Motor neuron (in vitro differentiated cells): ENCODE measurements around the gene CXCL16. TPM values are rescaled to one million over a fixed set of nuclear protein-coding genes. Genes with fewer than 3 reads are reported as not detected.

Experiments used
- ATAC-seq, 8 experiments: fragments of 200-7000 bp; cut with Tn5 transposase; replicated peaks in 6 of 8; 2 replicates each; pipeline ENCODE4 v1.8.0; 2021; ENCODE audit warnings: mild to moderate bottlenecking in 8 of 8, moderate library complexity in 8 of 8
- H3K27ac ChIP-seq, 2 donors: fragments of 250-450 bp; sonication (Bioruptor Pico); 2 replicates each; pipeline ENCODE4 v1.9.0; 2021; ENCODE audit warnings: antibody characterized with exemption in 2 of 2, mild to moderate bottlenecking in 2 of 2, moderate library complexity in 1 of 2
- H3K4me1 ChIP-seq, 2 donors: fragments of 250-450 bp; sonication (Bioruptor Pico); replicated peaks in 1 of 2; 2 replicates each; pipeline ENCODE4 v1.6.1; 2021; ENCODE audit warnings: antibody characterized with exemption in 2 of 2, mild to moderate bottlenecking in 2 of 2, moderate library complexity in 1 of 2
- H3K4me3 ChIP-seq, 5 donors: fragments of 250-450 bp; sonication (Bioruptor Pico); 2 replicates each; pipeline ENCODE4 v1.9.0; 2021; ENCODE audit warnings: antibody characterized with exemption in 5 of 5, mild to moderate bottlenecking in 5 of 5, moderate library complexity in 4 of 5
- whole genome bisulfite sequencing, 10 experiments: fragments of 450-650 bp; shearing (Covaris generic); methylation state at CpG; one replicate each; pipeline ENCODE4 v1.0.0; 2022; 5-methylcytosine and 5-hydroxymethylcytosine counted together
- in situ Hi-C, 9 experiments: fragments of 400-800 bp; cut with MboI; loops; one replicate each; pipeline ENCODE4 v1.15.0; 2021; ENCODE audit warnings: low sequenced_read_pairs in 9 of 9, low pct_unique_long_range_greater_than_20kb in 2 of 9; ENCODE audit not compliant: unreplicated experiment in 9 of 9
- total RNA-seq, 8 experiments: library from RNA; unstranded; fragments of 300-600 nt; gene quantifications; 2 replicates each; pipeline versions ENCODE4 v1.2.3 to v1.2.4, GENCODE V29; 2022

CXCL16 gene
- total RNA-seq, 8 experiments from 2014 or later: 0.46 to 10.8 (median 3.8) TPM

DNA sequence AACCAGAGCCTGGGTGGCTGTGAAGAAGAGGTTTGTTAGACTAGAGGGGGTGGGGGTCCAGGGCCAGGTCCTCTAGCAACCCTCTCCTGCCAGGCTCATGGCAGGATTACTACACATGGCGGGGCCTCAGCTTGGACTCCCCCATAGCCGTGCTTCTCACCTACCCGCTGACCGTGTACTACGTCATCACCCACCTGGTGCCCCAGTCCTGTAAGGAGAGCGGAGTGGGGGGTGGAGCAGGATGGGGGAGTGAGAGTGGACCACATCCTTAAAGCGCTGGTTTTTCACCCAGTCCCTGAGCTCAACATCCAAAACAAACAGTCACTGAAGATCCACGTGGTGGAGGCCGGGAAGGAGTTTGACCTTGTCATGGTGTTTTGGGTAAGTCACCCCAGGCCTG is 4.2 kb upstream of the CXCL16 start:
- ATAC-seq: no peak
- Histone ChIP-seq H3K4me1 (peaks cover 2 to 5% of the 10 kb centered on the region in 2 donors), H3K27ac (no peak overlapping the region), H3K4me3 (no peak overlapping the region)
- WGBS, 10 experiments: 55 to 100% (median 60%) methylated on average over 1 to 2 of the region's 9 CpGs; no CpG with 5 or more reads in 7 of the 10 experiments
- in situ Hi-C loops: loop anchor here in 1 of 9 experiments (25.0 kb wide), 1 partner anchor 143 kb away; the partner anchor contains the start of gene C17orf107

DNA sequence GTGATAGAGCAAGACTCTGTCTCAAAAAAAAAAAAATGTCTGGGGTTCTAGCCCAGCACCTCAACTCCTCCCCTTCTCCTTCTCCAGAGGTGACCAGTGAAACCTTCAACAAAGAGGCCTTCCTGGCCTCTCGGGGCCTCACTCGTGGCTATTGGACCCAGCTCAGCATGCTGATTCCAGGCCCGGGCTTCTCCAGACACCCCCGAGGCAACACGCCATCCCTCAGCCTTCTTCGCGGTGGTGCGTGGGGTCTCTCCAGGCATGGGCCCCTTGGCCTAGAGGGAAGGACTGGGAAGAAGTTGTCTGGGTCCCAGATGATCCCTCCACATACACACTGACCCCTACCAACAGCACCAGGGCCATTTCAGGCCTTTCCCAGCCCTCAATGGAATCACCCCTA is 3.5 kb upstream of the CXCL16 start:
- ATAC-seq: no peak
- H3K4me3 ChIP-seq: no peak overlapping the region
- WGBS, 10 experiments: 30 to 100% (median 100%) methylated on average over 1 to 2 of the region's 8 CpGs; no CpG with 5 or more reads in 7 of the 10 experiments
- in situ Hi-C loops: loop anchor here in 1 of 9 experiments (25.0 kb wide), 1 partner anchor 144 kb away; the partner anchor contains the start of gene C17orf107
- H3K4me1 ChIP-seq: peaks cover 2 to 6% of the 10 kb centered on the region in 2 donors
- H3K27ac ChIP-seq: no peak overlapping the region

- no peak overlapping the region for H3K27ac ChIP-seq
- in situ Hi-C loops: loop anchor here in 1 of 9 experiments (25.0 kb wide), 1 partner anchor 145 kb away; the partner anchor contains the start of gene C17orf107
- H3K4me1 ChIP-seq: peaks cover 2 to 6% of the 10 kb centered on the region in 2 donors
- H3K4me3 ChIP-seq: no peak overlapping the region
- 20 to 80% (median 67%) methylated on average over 1 to 8 of the region's 10 CpGs; no CpG with 5 or more reads in 2 of the 10 experiments for WGBS, 10 experiments
- ATAC-seq: no peak
Measured at GRCh38 chr17:4742629-4743028, 2.9 kb upstream of the CXCL16 start.

DNA sequence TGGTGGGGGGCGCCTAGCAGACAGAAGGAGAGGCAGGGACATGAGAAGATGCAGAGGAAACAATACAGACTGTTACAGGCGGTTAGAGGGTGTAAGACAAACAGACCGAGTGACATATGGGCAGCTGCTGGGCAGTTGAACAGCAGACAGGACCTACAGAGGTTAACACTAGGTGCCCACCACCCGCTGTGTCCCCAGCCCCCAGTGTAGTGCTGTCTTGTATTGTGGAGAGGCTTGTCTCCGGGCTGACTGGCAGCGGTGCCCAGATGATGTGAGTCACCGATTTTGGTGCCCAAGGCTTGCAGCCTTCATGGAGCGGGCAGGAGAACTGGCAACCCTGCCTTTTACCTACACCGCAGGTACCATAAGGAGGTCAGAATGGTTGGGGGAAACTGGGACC is 2.4 kb upstream of the CXCL16 start:
- Histone ChIP-seq H3K4me3 (no peak overlapping the region), H3K27ac (no peak overlapping the region), H3K4me1 (peaks cover 2 to 6% of the 10 kb centered on the region in 2 donors)
- no peak for ATAC-seq
- in situ Hi-C loops: loop anchor here in 1 of 9 experiments (25.0 kb wide), 1 partner anchor 145 kb away; the partner anchor contains the start of gene C17orf107
- 20 to 85% (median 64%) methylated on average over 1 to 4 of the region's 9 CpGs; no CpG with 5 or more reads in 3 of the 10 experiments for WGBS, 10 experiments

GRCh38 chr17:4741544-4741943 is 1.8 kb upstream of the CXCL16 start:
- peaks cover 2 to 6% of the 10 kb centered on the region in 2 donors for H3K4me1 ChIP-seq
- H3K4me3 ChIP-seq: no peak overlapping the region
- no peak overlapping the region for H3K27ac ChIP-seq
- in situ Hi-C loops: loop anchor here in 1 of 9 experiments (25.0 kb wide), 1 partner anchor 146 kb away; the partner anchor contains the start of gene C17orf107
- ATAC-seq: no peak
- WGBS, 10 experiments: 53 to 100% (median 82%) methylated on average over 2 to 6 of the region's 8 CpGs; no CpG with 5 or more reads in 7 of the 10 experiments

- H3K27ac ChIP-seq: no peak overlapping the region
- peaks cover 2 to 6% of the 10 kb centered on the region in 2 donors for H3K4me1 ChIP-seq
- no peak for ATAC-seq
- WGBS, 10 experiments: 60 to 100% (median 80%) methylated on average over 1 to 3 of the region's 8 CpGs; no CpG with 5 or more reads in 5 of the 10 experiments
- no peak overlapping the region for H3K4me3 ChIP-seq
- in situ Hi-C loops: loop anchor here in 1 of 9 experiments (25.0 kb wide), 1 partner anchor 147 kb away; the partner anchor contains the start of gene C17orf107
Measured at GRCh38 chr17:4740584-4740983, 856 bp upstream of the CXCL16 start.

DNA sequence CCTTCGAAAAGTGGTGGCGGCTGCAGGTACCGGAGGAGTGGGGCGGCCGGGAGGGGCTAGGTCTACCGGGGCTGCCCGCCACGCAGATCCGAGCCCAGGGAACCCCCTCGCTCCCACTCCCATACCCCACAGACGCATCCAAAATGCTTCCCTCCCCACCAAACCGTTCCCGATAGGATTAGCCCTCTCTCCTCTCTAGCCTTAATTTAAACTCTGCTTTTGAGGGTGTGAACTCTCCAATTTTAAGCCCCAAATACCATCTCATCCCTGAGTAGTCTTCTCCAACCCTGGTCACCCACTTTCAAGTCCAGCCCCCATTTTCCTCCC is 260 bp upstream of the CXCL16 start:
- in situ Hi-C loops: loop anchor here in 1 of 9 experiments (25.0 kb wide), 1 partner anchor 147 kb away; the partner anchor contains the start of gene C17orf107
- H3K27ac ChIP-seq: no peak overlapping the region
- WGBS, 10 experiments: 0 to 33% (median 20%) methylated on average over 1 to 2 of the region's 13 CpGs; no CpG with 5 or more reads in 7 of the 10 experiments
- peak overlapping the region; percentile 19 to 43 (median 39) for H3K4me3 ChIP-seq
- ATAC-seq: no peak
- peaks cover 2 to 6% of the 10 kb centered on the region in 2 donors for H3K4me1 ChIP-seq

DNA sequence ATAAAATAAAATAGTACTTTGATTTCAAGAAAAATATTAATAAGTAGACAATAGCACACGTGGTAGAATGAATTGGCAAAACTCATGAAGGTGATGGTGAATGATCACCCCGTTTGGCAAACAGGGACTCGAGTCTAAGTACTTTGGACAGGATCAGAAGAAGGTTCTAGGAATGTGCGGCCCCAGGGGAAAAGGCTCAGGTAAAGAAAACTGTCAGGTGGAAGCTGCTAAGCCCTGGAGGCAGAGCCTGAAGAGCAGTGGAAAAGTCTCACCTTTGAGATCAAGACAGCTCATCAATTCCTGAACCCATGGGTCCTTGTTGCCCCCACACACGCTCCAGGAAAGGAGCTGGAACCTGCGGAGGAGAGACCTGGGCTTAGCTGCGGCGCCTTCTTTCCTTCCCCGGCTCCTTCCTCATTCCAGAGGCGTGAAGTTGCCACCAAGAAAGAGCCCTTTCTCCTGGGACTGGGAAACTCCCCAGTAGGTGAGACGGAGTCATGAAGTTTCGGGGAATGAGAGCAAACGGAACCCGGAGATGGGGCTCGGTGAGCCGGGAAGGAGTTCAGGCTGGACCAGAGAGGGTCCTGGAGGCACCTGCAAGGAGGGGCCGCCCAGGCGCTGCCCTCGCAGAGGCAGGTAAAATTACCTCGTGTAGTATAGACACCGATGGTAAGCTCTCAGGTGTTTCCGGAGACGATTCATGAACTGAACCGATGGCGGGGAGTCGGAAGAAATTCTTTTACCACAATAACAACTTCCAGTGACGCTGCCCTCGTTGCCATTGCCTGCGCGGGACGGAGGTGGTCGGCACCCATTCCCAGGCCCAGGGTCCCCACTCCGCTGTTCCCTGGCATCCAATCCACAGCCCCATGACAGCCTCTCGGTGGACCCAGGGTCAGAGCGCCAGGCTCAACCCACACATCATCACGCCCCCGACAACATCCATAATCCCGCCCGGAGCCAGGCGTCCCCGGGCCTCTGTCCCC is 1.3 kb downstream of the CXCL16 start:
- ATAC-seq: peak in 3 of 8 experiments; percentile 10 to 32 (median 19)
- in situ Hi-C loops: loop anchor here in 1 of 9 experiments (25.0 kb wide), 1 partner anchor 149 kb away; the partner anchor contains the start of gene C17orf107
- H3K4me3 ChIP-seq: peak overlapping the region in 4 of 5 donors; percentile 32 to 43 (median 40)
- WGBS, 10 experiments: 11 to 60% (median 36%) methylated on average over 1 to 23 of the region's 41 CpGs
- H3K4me1 ChIP-seq: peaks cover 2 to 6% of the 10 kb centered on the region in 2 donors
- H3K27ac ChIP-seq: no peak overlapping the region

DNA sequence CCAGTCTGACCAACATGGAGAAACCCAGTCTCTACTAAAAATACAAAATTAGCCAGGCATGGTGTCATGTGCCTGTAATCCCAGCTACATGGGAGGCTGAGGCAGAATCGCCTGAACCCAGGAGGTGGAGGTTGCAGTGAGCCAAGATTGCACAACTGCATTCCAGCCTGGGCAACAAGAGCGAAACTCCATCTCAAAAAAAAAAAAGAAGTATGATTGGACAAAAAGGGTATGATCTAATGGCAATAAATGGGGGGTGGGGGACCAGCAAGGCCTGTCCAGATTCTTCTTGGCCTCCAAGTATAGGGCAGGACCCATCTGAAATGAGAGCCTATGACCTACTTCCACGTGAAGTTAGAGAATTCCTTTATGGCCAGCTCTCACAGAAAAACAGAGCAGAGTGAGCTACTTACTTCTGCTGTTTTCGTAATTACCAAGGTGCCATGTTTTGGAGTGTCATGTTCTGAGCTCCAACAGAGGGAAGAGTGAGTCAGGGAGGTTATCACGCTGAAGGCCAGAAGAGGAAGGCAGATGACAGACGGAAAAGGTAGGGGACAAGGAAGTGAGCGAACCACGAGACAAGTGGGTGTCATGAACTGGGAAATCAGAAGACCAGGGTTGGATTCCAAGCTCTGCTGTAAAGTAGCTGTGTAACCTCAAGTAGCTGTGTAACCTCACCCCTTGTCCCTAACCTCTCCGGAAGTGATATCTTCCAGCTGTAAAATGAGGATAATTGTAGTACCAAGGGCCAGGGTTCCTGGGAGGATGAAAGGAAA is 3.7 kb downstream of the CXCL16 start:
- no peak overlapping the region for H3K4me3 ChIP-seq
- H3K4me1 ChIP-seq: peaks cover 2 to 12% of the 10 kb centered on the region in 2 donors
- ATAC-seq: no peak
- in situ Hi-C loops: loop anchor here in 1 of 9 experiments (25.0 kb wide), 1 partner anchor 151 kb away; the partner anchor contains the start of gene C17orf107
- 39 to 100% (median 71%) methylated on average over 1 to 9 of the region's 9 CpGs; no CpG with 5 or more reads in 2 of the 10 experiments for WGBS, 10 experiments
- no peak overlapping the region for H3K27ac ChIP-seq

- H3K4me3 ChIP-seq: no peak overlapping the region
- WGBS, 10 experiments: 60 to 90% (median 76%) methylated on average over 1 to 3 of the region's 8 CpGs; no CpG with 5 or more reads in 4 of the 10 experiments
- in situ Hi-C loops: loop anchor here in 1 of 9 experiments (25.0 kb wide), 1 partner anchor 152 kb away; the partner anchor contains the start of gene C17orf107
- H3K27ac ChIP-seq: no peak overlapping the region
- no peak for ATAC-seq
- H3K4me1 ChIP-seq: peaks cover 2 to 16% of the 10 kb centered on the region in 2 donors
Measured at GRCh38 chr17:4734857-4735475, 4.8 kb downstream of the CXCL16 start.

DNA sequence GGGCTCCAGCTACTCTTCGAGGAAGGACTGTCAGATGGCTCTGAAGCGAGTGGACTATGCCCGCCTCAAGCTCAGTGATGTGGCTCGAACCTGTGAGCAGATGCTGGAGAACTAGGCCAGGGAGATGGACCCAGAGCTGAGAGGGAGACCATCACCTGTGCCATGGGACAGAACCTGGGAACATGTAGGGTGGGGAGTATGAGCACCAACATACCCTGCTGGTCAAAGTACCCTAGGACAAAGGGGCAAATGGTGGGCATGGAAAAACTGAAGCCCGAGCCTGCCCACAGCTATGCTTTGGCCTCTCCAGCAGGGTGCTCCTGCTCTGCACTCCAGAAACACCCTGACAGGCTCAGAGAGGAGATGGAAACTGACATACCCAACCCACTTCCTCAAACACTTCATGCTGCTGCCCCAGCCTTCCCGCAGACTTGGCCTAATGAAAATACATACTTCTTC is 6.6 kb downstream of the CXCL16 start:
- 90 to 100% (median 100%) methylated on average over 1 to 3 of the region's 6 CpGs; no CpG with 5 or more reads in 5 of the 10 experiments for WGBS, 10 experiments

More for the DNA sequence above, 6.6 kb downstream of the CXCL16 start:
- no peak overlapping the region for H3K4me3 ChIP-seq
- in situ Hi-C loops: loop anchor here in 1 of 9 experiments (25.0 kb wide), 1 partner anchor 154 kb away; the partner anchor contains the start of gene C17orf107
- no peak overlapping the region for H3K27ac ChIP-seq
- ATAC-seq: no peak
- peaks cover 0 to 10% of the 10 kb centered on the region in 2 donors for H3K4me1 ChIP-seq
